Thoracic aorta (tissue), 2 donors: ENCODE results near the gene FAM9C. TPM values are rescaled to one million over a fixed set of nuclear protein-coding genes. Genes with fewer than 3 reads are reported as not detected.
A peak's percentile ranks its signal among the peaks of the same experiment; 100 is the strongest.

Experiments used
- ATAC-seq: fragments of 150-250 bp; one replicate; pipeline ENCODE4 v1.8.0; 2017; ENCODE audit warnings: low read depth; ENCODE audit not compliant: insufficient number of reproducible peaks, low FRiP score
- DNase-seq: peaks from one replicate; pipeline ENCODE4 v3.0.0-alpha.2; 2020; ENCODE audit warnings: low spot score
- H3K27ac ChIP-seq, 2 donors: fragments of 200-600 bp; sonication (generic); 1 replicate in 1 of 2; 2 replicates in 1 of 2; pipeline ENCODE4 v1.5.1; 2016; ENCODE audit warnings: mild to moderate bottlenecking in 2 of 2, moderate library complexity in 2 of 2
- H3K27me3 ChIP-seq: fragments of 200-600 bp; sonication (generic); replicated peaks from 2 replicates; pipeline ENCODE4 v1.6.0; 2016; ENCODE audit warnings: mild to moderate bottlenecking; ENCODE audit not compliant: insufficient read depth
- H3K36me3 ChIP-seq: fragments of 200-600 bp; sonication (generic); one replicate; pipeline ENCODE4 v1.5.1; 2016
- H3K4me1 ChIP-seq, 2 donors: fragments of 200-600 bp; sonication (generic); 1 replicate in 1 of 2; 2 replicates in 1 of 2; pipeline versions ENCODE4 v1.5.1 to v1.6.0; 2016; ENCODE audit warnings: low read depth in 2 of 2, mild to moderate bottlenecking in 1 of 2; ENCODE audit not compliant: control insufficient read depth in 1 of 2
- H3K4me3 ChIP-seq: fragments of 200-600 bp; sonication (generic); 2 replicates; pipeline ENCODE4 v1.5.1; 2016; ENCODE audit warnings: mild to moderate bottlenecking
- H3K9me3 ChIP-seq: fragments of 200-600 bp; sonication (generic); 2 replicates; pipeline ENCODE4 v1.5.1; 2016
- CTCF ChIP-seq: fragments of 200-600 bp; sonication (generic); IDR thresholded peaks from one replicate; pipeline ENCODE4 v1.5.1; 2019; ENCODE audit warnings: antibody characterized with exemption
- total RNA-seq, 2 donors: library from RNA; depleted of rRNA; stranded (reverse); fragments of >200 nt; gene quantifications; one replicate each; pipeline versions ENCODE4 v1.1.0 to v1.2.3, GENCODE V29; 2016

Gene FAM9C
- total RNA-seq, 2 donors from 2014 or later: not detected

GRCh38 chrX:13010546-13010945 lies 33.9 kb downstream of the FAM9C start:
- Histone ChIP-seq H3K4me1 (peaks cover 17 to 47% of the 10 kb centered on the region in 2 donors), H3K4me3 (no peak overlapping the region), H3K9me3 (no peaks in the 10 kb centered on the region), H3K36me3 (no peaks in the 10 kb centered on the region), H3K27me3 (no peaks in the 10 kb centered on the region), H3K27ac (no peak overlapping the region)
- DNase-seq (no peak), ATAC-seq (no peak)
- no peak for TF ChIP-seq CTCF

DNA sequence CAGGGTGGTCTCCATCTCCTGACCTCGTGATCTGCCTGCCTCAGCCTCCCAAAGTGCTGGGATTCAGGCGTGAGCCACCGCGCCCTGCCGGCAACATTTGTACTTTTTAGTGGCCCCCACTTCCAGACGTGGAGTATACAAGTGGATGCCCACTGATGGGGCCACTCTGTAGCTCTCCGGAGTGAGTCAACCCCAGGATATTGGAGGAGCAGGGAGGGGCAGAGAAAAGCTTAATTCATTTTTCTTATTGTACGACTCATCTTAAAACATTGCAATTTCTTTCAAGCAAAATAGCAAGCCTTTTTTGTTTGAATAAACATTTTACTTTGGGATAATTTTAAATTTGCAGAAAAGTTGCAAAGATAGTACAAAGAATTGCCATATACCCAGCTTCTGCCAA lies 34.6 kb downstream of the FAM9C start:
- TF ChIP-seq CTCF: no peak
- peaks cover 17 to 48% of the 10 kb centered on the region in 2 donors for H3K4me1 ChIP-seq
- DNase-seq: no peak
- no peaks in the 10 kb centered on the region for H3K9me3 ChIP-seq
- no peak for ATAC-seq
- H3K4me3 ChIP-seq: no peak overlapping the region
- H3K27me3 ChIP-seq: no peaks in the 10 kb centered on the region
- peak overlapping the region in 1 of 2 donors; percentile 47 for H3K27ac ChIP-seq
- no peaks in the 10 kb centered on the region for H3K36me3 ChIP-seq

DNA sequence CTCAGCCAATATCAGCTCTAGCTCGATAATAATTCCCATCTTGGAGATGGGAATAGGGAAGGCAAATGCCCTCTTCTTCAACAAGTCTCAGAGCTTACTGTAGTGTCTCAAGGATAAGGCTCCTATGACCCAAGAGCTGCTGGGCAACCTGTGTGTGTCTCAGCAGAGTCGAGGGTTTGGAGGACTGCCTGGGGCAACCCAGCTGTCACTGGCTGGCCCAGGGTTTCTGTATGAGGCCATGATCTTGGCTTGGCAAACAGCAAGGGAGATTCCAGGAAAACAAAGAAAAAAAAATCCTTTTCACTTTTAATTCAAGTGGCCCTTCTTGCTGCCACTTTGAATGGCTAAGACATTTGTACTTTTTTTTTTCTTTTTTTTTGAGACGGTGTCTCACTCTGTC lies 35.1 kb downstream of the FAM9C start:
- H3K27ac ChIP-seq: peak overlapping the region in 1 of 2 donors; percentile 47
- no peak for ATAC-seq
- TF ChIP-seq CTCF: no peak
- no peaks in the 10 kb centered on the region for H3K27me3 ChIP-seq
- DNase-seq: no peak
- peaks cover 17 to 48% of the 10 kb centered on the region in 2 donors for H3K4me1 ChIP-seq
- H3K9me3 ChIP-seq: no peaks in the 10 kb centered on the region
- no peaks in the 10 kb centered on the region for H3K36me3 ChIP-seq
- H3K4me3 ChIP-seq: no peak overlapping the region

GRCh38 chrX:13008851-13009250 lies 35.6 kb downstream of the FAM9C start:
- Histone ChIP-seq H3K4me1 (peaks cover 17 to 48% of the 10 kb centered on the region in 2 donors), H3K27ac (peak overlapping the region; percentile 20 to 47), H3K4me3 (no peak overlapping the region), H3K27me3 (no peaks in the 10 kb centered on the region), H3K9me3 (no peaks in the 10 kb centered on the region), H3K36me3 (no peaks in the 10 kb centered on the region)
- TF ChIP-seq CTCF: no peak
- DNase-seq: no peak
- no peak for ATAC-seq

- H3K4me1 ChIP-seq: peaks cover 17 to 48% of the 10 kb centered on the region in 2 donors
- H3K27ac ChIP-seq: peak overlapping the region; percentile 20 to 47
- no peaks in the 10 kb centered on the region for H3K9me3 ChIP-seq
- H3K27me3 ChIP-seq: no peaks in the 10 kb centered on the region
- ATAC-seq (no peak), DNase-seq (no peak)
- no peak overlapping the region for H3K4me3 ChIP-seq
- no peak for TF ChIP-seq CTCF
- no peaks in the 10 kb centered on the region for H3K36me3 ChIP-seq
Measured at GRCh38 chrX:13008189-13008533, 36.3 kb downstream of the FAM9C start.
